ENCODE data around the gene IMMP2L. TPM values are rescaled to one million over a fixed set of nuclear protein-coding genes. Genes with fewer than 3 reads are reported as not detected.

Gene IMMP2L
- total and polyA plus RNA-seq, 2 donors (not counting 3 experiments of a cell fraction or from before 2014, with no cell fraction given): 9.9 to 11.8 TPM

GRCh38 chr7:111363099-111363498 is 199.2 kb downstream of the IMMP2L start:
- Histone ChIP-seq H3K4me1 (ENCODE audit: control insufficient read depth, extremely low read depth, insufficient read depth, low read length) (no peaks in the 10 kb centered on the region), H4K20me1 (replicated peaks; ENCODE audit: control insufficient read depth, extremely low read depth, insufficient read depth, low read length) (no peaks in the 10 kb centered on the region), H3K4me3 (replicated peaks in 1 of 3; ENCODE audit: insufficient read depth in 1 of 3, low read depth in 1 of 3, low read length in 3 of 3) (no peak overlapping the region), H3K27ac (ENCODE audit: insufficient read depth, low read depth, low read length) (no peak overlapping the region), H3K79me2 (ENCODE audit: control insufficient read depth, insufficient read depth, low read length) (no peaks in the 10 kb centered on the region), H3K9me1 (replicated peaks; ENCODE audit: control insufficient read depth, extremely low read depth, insufficient read depth, low read length) (no peaks in the 10 kb centered on the region), H2AFZ (ENCODE audit: low read depth, low read length) (no peak overlapping the region), H3K36me3 (ENCODE audit: control insufficient read depth in 2 of 2, extremely low read depth in 1 of 2, insufficient read depth in 2 of 2, low read length in 2 of 2) (no peaks in the 10 kb centered on the region), H3K9me3 (replicated peaks; ENCODE audit: control insufficient read depth, insufficient read depth, low read length) (no peaks in the 10 kb centered on the region), H3K9ac (replicated peaks; ENCODE audit: extremely low read depth, insufficient read depth, low read length) (no peak overlapping the region), H3K4me2 (ENCODE audit: insufficient read depth, low read length) (no peak overlapping the region), H3K27me3 (ENCODE audit: control insufficient read depth in 2 of 2, insufficient read depth in 2 of 2, low read length in 2 of 2) (no peaks in the 10 kb centered on the region)
- ChIA-PET CTCF (interaction anchor here (1.7 kb wide), 1 partner anchor 11 kb away, joined by 8 read pairs; no protein-coding TSS in a partner anchor), POLR2A (no interaction called here)
- intact Hi-C loops (cut with micrococcal nuclease) (no loop called here), dilution Hi-C loops (cut with MboI; ENCODE audit: extremely low pct_ligation_motif_present, low sequenced_read_pairs) (no loop called here)
- TF ChIP-seq MYC (IDR thresholded peaks at IDR 0.05; ENCODE audit: low read depth, low read length) (no peak), FOS (IDR thresholded peaks at IDR 0.05; ENCODE audit: borderline replicate concordance, insufficient read depth, low read length) (no peak), POLR2AphosphoS5 (IDR thresholded peaks at IDR 0.05; ENCODE audit: insufficient read depth, low read depth, low read length) (no peak), EZH2 (IDR thresholded peaks at IDR 0.05; ENCODE audit: borderline replicate concordance, low read depth, low read length, severe bottlenecking) (no peak), JUN (IDR thresholded peaks at IDR 0.05; ENCODE audit: borderline replicate concordance, insufficient read depth, insufficient read length, low read depth) (no peak), GATA2 (IDR thresholded peaks at IDR 0.05; ENCODE audit: insufficient read depth, insufficient read length, low read depth, low read length) (no peak), POLR2A (IDR thresholded peaks at IDR 0.05; ENCODE audit: low read depth, low read length) (no peak)
- TF ChIP-seq, protein P1, sequence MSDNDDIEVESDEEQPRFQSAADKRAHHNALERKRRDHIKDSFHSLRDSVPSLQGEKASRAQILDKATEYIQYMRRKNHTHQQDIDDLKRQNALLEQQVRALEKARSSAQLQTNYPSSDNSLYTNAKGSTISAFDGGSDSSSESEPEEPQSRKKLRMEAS (IDR thresholded peaks at IDR 0.05; ENCODE audit: insufficient read depth, insufficient read length): no peak
- TF ChIP-seq, protein P2, sequence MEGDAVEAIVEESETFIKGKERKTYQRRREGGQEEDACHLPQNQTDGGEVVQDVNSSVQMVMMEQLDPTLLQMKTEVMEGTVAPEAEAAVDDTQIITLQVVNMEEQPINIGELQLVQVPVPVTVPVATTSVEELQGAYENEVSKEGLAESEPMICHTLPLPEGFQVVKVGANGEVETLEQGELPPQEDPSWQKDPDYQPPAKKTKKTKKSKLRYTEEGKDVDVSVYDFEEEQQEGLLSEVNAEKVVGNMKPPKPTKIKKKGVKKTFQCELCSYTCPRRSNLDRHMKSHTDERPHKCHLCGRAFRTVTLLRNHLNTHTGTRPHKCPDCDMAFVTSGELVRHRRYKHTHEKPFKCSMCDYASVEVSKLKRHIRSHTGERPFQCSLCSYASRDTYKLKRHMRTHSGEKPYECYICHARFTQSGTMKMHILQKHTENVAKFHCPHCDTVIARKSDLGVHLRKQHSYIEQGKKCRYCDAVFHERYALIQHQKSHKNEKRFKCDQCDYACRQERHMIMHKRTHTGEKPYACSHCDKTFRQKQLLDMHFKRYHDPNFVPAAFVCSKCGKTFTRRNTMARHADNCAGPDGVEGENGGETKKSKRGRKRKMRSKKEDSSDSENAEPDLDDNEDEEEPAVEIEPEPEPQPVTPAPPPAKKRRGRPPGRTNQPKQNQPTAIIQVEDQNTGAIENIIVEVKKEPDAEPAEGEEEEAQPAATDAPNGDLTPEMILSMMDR (IDR thresholded peaks at IDR 0.05; ENCODE audit: extremely low read depth in 1 of 2, insufficient read depth in 1 of 2, low read depth in 1 of 2, low read length in 2 of 2): no peak
- BruUV-seq (replicated peaks): no TSS peak
- DNase-seq (ENCODE audit: low read depth, low spot score) (no peak), FAIRE-seq (no peak)
